ENCODE results near the gene VPS45.

Gene VPS45

DNA sequence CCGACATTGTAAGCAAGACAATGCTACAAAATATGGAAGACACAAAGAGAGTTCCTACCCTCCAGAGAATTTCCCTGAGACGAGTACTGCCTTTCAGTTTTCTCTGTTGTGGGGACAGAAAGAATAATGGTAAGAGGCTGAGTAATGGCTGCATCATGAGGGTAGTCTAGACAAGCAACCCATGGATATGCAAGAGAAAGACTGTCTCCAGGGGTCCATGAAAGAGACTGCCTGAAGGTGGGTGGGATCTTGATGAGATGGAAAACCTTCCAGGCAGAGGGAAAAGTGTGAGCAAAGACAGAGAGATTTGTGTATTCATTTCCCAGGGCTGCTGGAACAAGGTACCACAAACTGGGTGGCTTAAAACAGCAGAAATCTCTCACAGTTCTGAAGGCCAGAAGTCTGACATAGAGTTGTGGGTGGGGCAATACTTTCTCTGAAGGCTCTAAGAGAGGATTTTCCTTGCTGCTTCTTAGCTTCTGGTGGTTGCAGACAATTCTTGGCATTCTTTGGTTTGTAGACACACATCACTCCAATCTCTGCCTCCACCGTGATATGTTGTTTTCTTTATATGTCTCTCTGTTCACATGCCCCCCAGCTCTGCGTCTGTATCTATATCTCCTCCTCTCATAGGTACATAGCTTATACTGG is 126.9 kb downstream of the VPS45 start:
- DNase-seq (ENCODE audit: low spot score): no peak

All from CD4-positive, alpha-beta T cell treated with Interleukin-2 at 100 ng/mL for 4 hours (primary cell).